ENCODE results near the gene XXYLT1. TPM values are rescaled to one million over a fixed set of nuclear protein-coding genes. Genes with fewer than 3 reads are reported as not detected.

XXYLT1 gene
- polyA plus RNA-seq, 1 donor (not counting 4 experiments of a cell fraction or from before 2014, with no cell fraction given): 11.1 TPM

DNA sequence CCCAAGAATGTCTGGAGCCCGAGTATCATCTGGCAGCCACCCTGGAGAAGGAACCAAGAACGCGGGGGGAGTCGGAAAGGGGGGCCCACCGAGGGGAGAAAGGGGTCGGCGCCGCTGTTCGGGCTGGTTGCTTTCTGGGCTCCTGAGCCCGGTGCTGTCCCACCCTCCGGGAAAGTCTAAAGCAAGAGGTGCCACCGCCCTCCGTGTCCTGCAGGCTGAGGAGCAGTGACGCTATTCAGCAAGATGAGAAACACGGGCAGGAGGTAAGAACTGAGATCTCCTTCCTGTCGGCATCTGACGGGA lies 234.8 kb downstream of the XXYLT1 start:
- Histone ChIP-seq H3K79me2 (ENCODE audit: control insufficient read depth, insufficient read depth, low read length) (no peaks in the 10 kb centered on the region), H3K27me3 (ENCODE audit: control insufficient read depth, extremely low read depth, insufficient read depth, low read length) (no peaks in the 10 kb centered on the region), H3K36me3 (ENCODE audit: control insufficient read depth in 2 of 2, extremely low read depth in 1 of 2, insufficient read depth in 2 of 2, low read length in 2 of 2) (no peaks in the 10 kb centered on the region), H3K4me3 (ENCODE audit: control insufficient read depth in 2 of 3, extremely low read depth in 1 of 3, insufficient read depth in 2 of 3, low read depth in 1 of 3, low read length in 3 of 3) (no peak overlapping the region), H4K20me1 (ENCODE audit: control insufficient read depth, extremely low read depth, insufficient read depth, low read length) (no peaks in the 10 kb centered on the region), H3K9me3 (ENCODE audit: control insufficient read depth, low read depth, low read length) (no peaks in the 10 kb centered on the region), H2AFZ (ENCODE audit: control insufficient read depth, low read length) (no peak overlapping the region), H3K9me1 (ENCODE audit: control insufficient read depth, extremely low read depth, insufficient read depth, low read length) (no peaks in the 10 kb centered on the region), H3K9ac (ENCODE audit: control insufficient read depth, extremely low read depth, insufficient read depth, low read length) (no peak overlapping the region), H3K4me2 (ENCODE audit: control insufficient read depth, extremely low read depth, insufficient read depth, low read depth, low read length) (no peak overlapping the region), H3K4me1 (ENCODE audit: control insufficient read depth, extremely low read depth, insufficient read depth, low read length) (peaks cover 29% of the 10 kb centered on the region), H3K27ac (ENCODE audit: control insufficient read depth, insufficient read depth, low read length) (no peak overlapping the region)
- FAIRE-seq (no peak), DNase-seq (ENCODE audit: low read depth, low spot score) (no peak)
- dilution Hi-C loops (cut with MboI; ENCODE audit: extremely low pct_ligation_motif_present, low sequenced_read_pairs): no loop called here
- TF ChIP-seq, protein P1, sequence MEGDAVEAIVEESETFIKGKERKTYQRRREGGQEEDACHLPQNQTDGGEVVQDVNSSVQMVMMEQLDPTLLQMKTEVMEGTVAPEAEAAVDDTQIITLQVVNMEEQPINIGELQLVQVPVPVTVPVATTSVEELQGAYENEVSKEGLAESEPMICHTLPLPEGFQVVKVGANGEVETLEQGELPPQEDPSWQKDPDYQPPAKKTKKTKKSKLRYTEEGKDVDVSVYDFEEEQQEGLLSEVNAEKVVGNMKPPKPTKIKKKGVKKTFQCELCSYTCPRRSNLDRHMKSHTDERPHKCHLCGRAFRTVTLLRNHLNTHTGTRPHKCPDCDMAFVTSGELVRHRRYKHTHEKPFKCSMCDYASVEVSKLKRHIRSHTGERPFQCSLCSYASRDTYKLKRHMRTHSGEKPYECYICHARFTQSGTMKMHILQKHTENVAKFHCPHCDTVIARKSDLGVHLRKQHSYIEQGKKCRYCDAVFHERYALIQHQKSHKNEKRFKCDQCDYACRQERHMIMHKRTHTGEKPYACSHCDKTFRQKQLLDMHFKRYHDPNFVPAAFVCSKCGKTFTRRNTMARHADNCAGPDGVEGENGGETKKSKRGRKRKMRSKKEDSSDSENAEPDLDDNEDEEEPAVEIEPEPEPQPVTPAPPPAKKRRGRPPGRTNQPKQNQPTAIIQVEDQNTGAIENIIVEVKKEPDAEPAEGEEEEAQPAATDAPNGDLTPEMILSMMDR (optimal IDR thresholded peaks at IDR 0.05 in 1 of 3, IDR thresholded peaks at IDR 0.05 in 1 of 3, conservative IDR thresholded peaks at IDR 0.05 in 1 of 3; ENCODE audit: extremely low read depth in 1 of 3, insufficient read depth in 2 of 3, low read length in 3 of 3): no peak

DNA sequence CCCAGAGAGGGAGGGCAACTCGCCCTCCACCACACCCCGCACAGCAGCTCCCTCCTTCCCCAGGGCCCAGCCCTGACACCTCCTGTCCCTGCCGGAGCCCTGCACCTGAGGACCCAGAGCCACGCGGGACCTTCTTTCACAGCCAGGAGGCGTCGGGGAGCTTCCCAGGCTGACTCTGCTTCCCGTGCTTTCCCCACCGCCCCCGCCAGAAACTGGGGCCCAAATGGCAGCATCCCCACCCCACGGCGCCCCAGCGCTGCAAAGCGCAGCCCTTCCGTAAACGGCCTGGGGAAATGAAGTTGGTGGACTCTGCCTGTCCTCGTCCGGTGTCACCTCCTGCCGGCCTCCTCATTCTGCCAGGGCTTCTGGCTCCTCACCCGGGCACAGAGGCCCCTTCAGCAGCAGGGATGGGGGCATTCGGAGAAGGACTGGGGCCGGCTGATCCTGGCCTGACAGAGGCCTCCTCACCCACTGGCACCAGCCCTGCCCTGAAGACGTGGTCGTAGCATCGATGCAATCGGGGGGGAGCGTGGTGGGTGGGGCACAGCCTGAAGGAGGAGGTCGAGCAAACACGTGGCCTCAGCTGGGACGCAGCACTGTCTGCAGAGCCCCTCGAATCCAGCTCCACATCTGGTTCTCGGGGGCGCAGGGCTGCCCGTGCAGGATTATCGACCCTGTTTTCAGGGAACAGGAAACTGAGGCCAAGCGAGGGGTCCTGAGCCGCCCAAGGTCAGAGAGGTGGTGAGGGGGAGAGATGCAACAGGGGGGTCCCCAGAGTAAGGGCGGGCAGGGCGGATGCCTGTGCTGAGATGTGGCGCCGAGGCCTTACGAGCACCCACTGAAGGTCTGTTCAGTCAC lies 235.4 kb downstream of the XXYLT1 start:
- DNase-seq (ENCODE audit: low read depth, low spot score) (no peak), FAIRE-seq (no peak)
- Histone ChIP-seq H3K9me1 (ENCODE audit: control insufficient read depth, extremely low read depth, insufficient read depth, low read length) (no peaks in the 10 kb centered on the region), H3K4me3 (ENCODE audit: control insufficient read depth in 2 of 3, extremely low read depth in 1 of 3, insufficient read depth in 2 of 3, low read depth in 1 of 3, low read length in 3 of 3) (no peak overlapping the region), H3K36me3 (ENCODE audit: control insufficient read depth in 2 of 2, extremely low read depth in 1 of 2, insufficient read depth in 2 of 2, low read length in 2 of 2) (no peaks in the 10 kb centered on the region), H4K20me1 (ENCODE audit: control insufficient read depth, extremely low read depth, insufficient read depth, low read length) (no peaks in the 10 kb centered on the region), H2AFZ (ENCODE audit: control insufficient read depth, low read length) (no peak overlapping the region), H3K79me2 (ENCODE audit: control insufficient read depth, insufficient read depth, low read length) (no peaks in the 10 kb centered on the region), H3K4me2 (ENCODE audit: control insufficient read depth, extremely low read depth, insufficient read depth, low read depth, low read length) (no peak overlapping the region), H3K27me3 (ENCODE audit: control insufficient read depth, extremely low read depth, insufficient read depth, low read length) (no peaks in the 10 kb centered on the region), H3K9me3 (ENCODE audit: control insufficient read depth, low read depth, low read length) (no peaks in the 10 kb centered on the region), H3K9ac (ENCODE audit: control insufficient read depth, extremely low read depth, insufficient read depth, low read length) (no peak overlapping the region), H3K4me1 (ENCODE audit: control insufficient read depth, extremely low read depth, insufficient read depth, low read length) (peaks cover 27% of the 10 kb centered on the region), H3K27ac (ENCODE audit: control insufficient read depth, insufficient read depth, low read length) (no peak overlapping the region)
- TF ChIP-seq, protein P1 (optimal IDR thresholded peaks at IDR 0.05 in 1 of 3, IDR thresholded peaks at IDR 0.05 in 1 of 3, conservative IDR thresholded peaks at IDR 0.05 in 1 of 3; ENCODE audit: extremely low read depth in 1 of 3, insufficient read depth in 2 of 3, low read length in 3 of 3): peak in 1 of 3 experiments; percentile 29
- no peak for TF ChIP-seq EZH2 (IDR thresholded peaks at IDR 0.05; ENCODE audit: low read length)
- dilution Hi-C loops (cut with MboI; ENCODE audit: extremely low pct_ligation_motif_present, low sequenced_read_pairs): no loop called here
